ENCODE results near the gene MAZ. TPM values are rescaled to one million over a fixed set of nuclear protein-coding genes. Genes with fewer than 3 reads are reported as not detected.

MAZ gene
- total and polyA plus RNA-seq, 2 of the 13 experiments (the other 11 are each of a cell fraction or from before 2014, with no cell fraction given), result 203 to 277 TPM

- TF ChIP-seq PBX3 (CRISPR knock-in tag; IDR thresholded peaks at IDR 0.05; ENCODE audit: borderline replicate concordance) (no peak), ZNF44 (CRISPR knock-in tag; IDR thresholded peaks at IDR 0.05) (peak; percentile 54; the same call in 1 of the 2 replicates), ZNF160 (CRISPR knock-in tag; IDR thresholded peaks at IDR 0.05) (peak; percentile 43; the same call in 1 of the 2 replicates), MXD1 (CRISPR knock-in tag; IDR thresholded peaks at IDR 0.05) (peak; percentile 15; the same call in 1 of the 2 replicates), STAT5B (CRISPR knock-in tag; IDR thresholded peaks at IDR 0.05) (no peak), REL (CRISPR knock-in tag; conservative IDR thresholded peaks at IDR 0.05) (no peak), ZNF329 (CRISPR knock-in tag; IDR thresholded peaks at IDR 0.05; ENCODE audit: low read depth) (no peak), NR2F2 (IDR thresholded peaks at IDR 0.05; ENCODE audit: borderline replicate concordance, low read depth) (no peak), DNMT3B (CRISPR knock-in tag; conservative IDR thresholded peaks at IDR 0.05) (no peak), ZNF597 (CRISPR knock-in tag; IDR thresholded peaks at IDR 0.05) (no peak), ZNF513 (CRISPR knock-in tag; conservative IDR thresholded peaks at IDR 0.05) (0 out of 2 replicates have a peak, but pooled peaks have one; percentile 61), CENPT (CRISPR knock-in tag; IDR thresholded peaks at IDR 0.05; ENCODE audit: low read depth) (peak; percentile 95; the same call in 1 of the 2 replicates), SRSF9 (IDR thresholded peaks at IDR 0.05; ENCODE audit: borderline replicate concordance, insufficient read depth, low read depth, low read length, poor library complexity, severe bottlenecking) (no peak), BRCA1 (CRISPR knock-in tag; IDR thresholded peaks at IDR 0.05) (no peak), PREB (CRISPR knock-in tag; IDR thresholded peaks at IDR 0.05) (0 out of 2 replicates have a peak, but pooled peaks have one; percentile 79), ZNF343 (CRISPR knock-in tag; IDR thresholded peaks at IDR 0.05) (peak; percentile 60; the same call in 1 of the 2 replicates), EED (CRISPR knock-in tag; IDR thresholded peaks at IDR 0.05) (no peak), TBP (CRISPR knock-in tag; IDR thresholded peaks at IDR 0.05) (no peak), ZGPAT (CRISPR knock-in tag; IDR thresholded peaks at IDR 0.05) (peak; percentile 92), SP4 (CRISPR knock-in tag; IDR thresholded peaks at IDR 0.05) (no peak), TOPORS (CRISPR knock-in tag; IDR thresholded peaks at IDR 0.05) (no peak), ZNF703 (CRISPR knock-in tag; IDR thresholded peaks at IDR 0.05; ENCODE audit: borderline replicate concordance) (peak; percentile 36; the same call in 1 of the 2 replicates), GTF2F1 (IDR thresholded peaks at IDR 0.05; ENCODE audit: low read length) (no peak)
Observed at GRCh38 chr16:29811170-29811895, 5.0 kb downstream of the MAZ start (continued).

Data from HepG2 (cell line).